Measurements from ENCODE around the gene DDR2.
"Not testable (repeated sequence)": the region's sequence is repeated elsewhere in the genome, so short reads cannot be mapped to it uniquely, and the experiment has no call there.

DDR2 gene

DNA sequence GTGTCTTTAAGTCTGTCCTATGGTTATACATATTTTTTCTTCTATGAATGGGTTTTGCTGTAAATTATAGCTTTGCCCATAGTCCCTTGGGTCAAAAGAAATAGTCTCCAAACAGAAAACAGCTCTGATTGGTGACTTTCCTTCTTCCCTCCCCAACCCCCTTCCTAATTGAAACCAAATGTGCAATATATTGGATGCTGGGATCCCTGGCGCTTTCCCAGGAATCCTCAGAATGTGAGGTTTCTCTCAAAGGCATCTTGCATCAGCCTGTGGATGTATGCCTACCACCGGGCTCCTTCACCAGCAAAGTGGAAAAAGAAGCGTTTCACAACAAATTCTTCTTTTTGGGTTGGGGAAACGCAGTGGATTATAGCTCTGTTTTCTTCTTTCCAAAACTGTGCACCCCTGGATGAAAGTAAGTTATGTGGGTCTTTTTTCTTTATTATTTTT, at the start of gene DDR2:
Gene DDR2, plus strand, starts transcription at position 248 of the 450 bp plus-strand sequence. CDS start 86,600 bp downstream, outside the sequence.
- DNase-seq, result peak; percentile 100

DNA sequence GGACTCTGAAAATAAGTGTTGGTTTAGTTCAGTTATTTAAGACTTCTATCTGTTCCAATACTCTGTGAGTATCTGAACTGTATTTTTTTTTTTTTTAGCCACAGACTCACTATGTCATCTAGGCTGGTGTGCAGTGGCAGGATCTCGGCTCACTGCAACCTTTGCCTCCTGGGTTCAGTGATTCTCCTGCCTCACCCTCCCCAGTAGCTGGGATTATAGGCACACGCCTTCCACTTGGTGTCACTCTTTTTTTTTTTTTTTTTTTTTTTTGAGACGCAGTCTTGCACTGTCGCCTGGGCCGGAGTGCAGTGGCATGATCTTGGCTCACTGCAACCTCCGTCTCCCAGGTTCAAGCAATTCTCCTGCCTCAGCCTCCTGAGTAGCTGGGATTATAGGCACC, 49.4 kb upstream of the DDR2 start:
- DNase-seq, result not testable (repeated sequence)

DNA sequence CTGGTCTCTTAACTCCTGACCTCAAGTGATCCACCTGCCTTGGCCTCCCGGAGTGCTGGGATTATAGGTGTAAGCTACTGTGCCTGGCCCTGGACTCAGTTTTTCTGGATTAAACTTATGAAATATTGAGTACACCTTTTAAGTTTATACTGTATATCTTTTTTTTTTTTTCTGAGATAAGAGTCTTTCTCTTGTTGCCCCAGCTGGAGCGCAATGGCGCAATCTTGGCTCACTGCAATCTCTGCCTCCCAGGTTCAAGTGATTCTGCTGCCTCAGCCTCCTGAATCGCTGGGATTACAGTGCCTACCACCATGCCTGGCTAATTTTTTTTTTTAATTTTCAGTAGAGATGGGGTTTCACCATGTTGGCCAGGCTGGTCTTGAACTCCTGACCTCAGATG, 47.2 kb upstream of the DDR2 start:
- not testable (repeated sequence) for DNase-seq

DNA sequence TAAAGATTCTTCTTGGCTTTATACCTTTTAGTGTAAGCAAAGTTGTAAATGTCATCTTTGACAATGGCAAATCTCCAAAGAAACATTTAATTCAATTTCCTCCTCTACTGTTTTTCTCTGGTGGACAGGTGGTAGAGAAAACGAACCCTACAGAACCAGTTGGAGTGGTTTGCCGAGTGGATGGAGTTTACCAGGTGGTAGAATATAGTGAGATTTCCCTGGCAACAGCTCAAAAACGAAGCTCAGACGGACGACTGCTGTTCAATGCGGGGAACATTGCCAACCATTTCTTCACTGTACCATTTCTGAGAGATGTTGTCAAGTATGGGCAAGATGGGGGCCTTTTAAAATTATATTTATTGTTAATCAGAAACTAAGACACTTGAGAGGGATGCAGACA, 44.9 kb upstream of the DDR2 start:
- DNase-seq, result no peak

DNA sequence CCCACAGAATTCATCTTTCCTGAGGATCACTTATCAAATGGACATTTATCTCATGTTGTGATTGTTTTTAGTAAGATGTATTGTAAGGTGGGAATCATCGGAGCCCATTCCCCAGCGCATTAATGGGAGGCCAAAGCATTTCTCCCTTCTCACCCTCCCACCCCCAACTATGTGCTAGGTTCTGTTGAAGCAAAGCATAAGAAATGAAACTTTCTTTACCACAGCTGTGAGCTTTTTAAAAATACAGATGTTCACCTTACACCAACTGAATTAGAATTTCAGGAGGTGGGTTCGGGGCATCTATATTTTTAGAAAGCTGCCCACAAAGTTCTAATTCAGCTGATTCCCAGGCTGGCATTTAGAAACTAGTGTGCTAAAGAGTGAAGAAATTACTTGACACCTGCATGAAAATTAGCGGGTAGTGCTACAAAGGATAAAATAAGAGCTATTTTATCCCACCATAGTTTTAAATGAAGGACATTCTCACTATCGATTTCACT, 44.5 kb upstream of the DDR2 start:
- no peak for DNase-seq

DNA sequence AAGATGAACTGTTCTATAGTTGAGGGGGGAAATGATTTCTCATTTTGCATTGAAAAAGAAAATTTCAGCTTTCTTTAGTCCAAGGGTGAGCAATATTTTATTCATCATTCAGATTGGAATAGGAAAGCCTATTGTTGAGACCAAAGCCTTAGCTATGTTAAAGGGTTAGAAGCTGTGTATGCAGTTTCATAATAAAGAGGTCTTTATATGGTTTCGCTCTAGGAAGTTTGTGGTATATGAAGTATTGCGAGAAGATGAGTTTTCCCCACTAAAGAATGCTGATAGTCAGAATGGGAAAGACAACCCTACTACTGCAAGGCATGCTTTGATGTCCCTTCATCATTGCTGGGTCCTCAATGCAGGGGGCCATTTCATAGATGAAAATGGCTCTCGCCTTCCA, 42.2 kb upstream of the DDR2 start:
- no peak for DNase-seq

DNA sequence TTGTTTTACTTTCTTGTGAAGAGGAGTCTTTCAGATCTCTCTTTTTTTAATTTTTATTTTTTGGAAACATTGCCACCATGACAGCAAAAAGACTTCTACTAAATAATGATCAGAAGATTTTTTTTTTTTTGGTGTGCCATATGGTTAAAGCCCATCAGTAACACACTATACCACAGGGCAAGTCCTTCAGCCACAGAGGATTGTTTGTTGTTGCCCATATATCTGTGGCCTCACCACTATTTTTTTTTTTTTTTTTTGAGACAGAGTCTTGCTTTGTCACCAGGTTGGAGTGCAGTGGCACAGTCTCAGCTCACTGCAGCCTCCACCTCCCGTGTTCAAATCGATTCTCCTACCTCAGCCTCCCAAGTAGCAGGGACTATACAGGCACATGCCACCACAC, 41.6 kb upstream of the DDR2 start:
- no peak for DNase-seq

DNA sequence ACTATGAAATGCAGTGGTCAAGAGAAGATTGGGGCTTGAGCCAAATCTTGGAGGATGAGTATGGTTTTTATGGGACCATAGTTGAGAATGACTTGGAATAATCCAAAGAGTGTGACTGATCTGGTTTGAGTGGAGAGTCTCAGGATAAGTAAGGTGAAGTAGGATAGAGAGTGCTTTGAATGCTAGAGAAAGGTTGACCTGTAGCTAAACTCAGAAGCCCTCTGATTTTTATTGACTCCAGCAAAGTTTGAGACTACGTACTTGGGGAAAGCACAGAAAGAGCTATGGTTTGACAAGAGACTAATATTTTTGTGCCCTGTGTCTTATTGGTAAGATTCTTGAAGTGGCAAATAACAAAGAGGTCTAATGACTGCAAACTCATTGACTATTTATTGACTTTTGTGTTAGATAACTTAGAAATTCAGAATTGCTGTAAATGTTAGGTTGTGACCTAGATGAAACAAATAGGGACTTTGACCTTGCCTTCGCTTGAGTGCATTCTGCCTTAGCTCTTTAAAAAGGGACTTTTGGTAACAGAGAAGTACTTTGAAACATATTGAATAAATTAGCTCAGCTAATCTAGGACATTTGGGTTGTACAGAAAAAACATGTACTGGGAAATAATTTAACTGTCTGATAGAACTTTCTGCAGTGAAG, 35.6 kb upstream of the DDR2 start:
- DNase-seq, result no peak

DNA sequence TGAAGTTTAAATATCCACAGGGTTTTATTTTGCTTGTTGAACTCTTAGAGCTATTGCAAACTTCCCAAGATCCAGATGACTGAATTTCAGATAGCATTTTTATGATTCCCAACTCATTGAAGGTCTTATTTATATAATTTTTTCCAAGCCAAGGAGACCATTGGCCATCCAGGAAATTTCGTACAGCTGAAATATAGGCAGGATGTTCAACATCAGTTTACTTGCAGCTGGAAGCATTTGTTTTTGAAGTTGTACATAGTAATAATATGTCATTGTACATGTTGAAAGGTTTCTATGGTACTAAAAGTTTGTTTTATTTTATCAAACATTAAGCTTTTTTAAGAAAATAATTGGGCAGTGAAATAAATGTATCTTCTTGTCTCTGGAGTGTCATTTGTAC, 32.8 kb upstream of the DDR2 start:
- DNase-seq, result no peak

DNA sequence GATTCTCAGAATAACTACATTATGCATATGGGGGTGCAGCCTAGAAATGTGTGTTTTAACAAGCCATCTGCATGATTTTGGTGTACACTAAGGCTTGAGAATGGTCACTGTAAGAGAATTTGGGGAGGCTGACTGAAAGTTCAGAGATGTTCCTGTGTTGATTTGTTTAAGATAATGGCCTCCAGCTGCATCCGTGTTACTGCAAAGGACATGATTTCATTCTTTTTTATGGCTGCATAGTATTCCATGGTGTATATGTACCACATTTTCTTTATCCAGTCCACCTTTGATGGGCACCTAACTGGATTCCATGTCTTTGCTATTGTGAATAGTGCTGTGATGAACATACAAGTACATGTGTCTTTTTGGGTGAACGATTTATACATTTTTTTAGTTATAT, 29.1 kb upstream of the DDR2 start:
- DNase-seq, result not testable (repeated sequence)

DNA sequence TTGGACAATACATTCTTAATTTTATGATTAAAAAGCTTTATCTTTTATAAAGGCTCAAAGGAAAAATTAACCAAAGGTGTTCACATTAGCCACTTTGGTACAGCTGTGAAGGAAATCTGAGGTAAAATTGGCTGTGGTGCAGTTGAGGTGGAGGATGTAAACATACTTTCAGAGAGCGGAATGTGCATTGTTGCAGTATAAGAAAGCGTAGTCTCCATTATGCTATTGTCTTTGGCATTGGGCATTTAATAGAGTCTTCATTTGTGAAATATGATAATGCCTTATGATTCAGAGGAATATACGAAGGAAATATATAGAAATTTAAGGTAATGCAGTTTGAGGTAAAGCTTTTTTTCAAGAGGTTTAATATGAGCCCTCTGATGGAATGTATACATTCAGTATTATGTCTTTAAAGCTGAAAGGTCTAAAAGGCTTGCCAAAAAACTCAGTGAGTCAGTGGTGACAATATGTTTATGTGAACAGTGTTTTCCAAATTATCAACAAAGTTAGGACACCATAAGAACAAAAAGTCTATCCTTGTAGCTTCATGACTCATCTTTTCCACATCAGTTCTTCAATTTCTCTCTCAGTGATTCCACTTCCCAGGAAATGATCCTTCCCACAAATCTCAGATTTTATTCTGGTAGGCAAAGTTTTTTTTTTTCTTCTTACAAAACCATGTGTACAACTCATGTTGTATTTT, 26.9 kb upstream of the DDR2 start:
- DNase-seq, result peak; percentile 93

DNA sequence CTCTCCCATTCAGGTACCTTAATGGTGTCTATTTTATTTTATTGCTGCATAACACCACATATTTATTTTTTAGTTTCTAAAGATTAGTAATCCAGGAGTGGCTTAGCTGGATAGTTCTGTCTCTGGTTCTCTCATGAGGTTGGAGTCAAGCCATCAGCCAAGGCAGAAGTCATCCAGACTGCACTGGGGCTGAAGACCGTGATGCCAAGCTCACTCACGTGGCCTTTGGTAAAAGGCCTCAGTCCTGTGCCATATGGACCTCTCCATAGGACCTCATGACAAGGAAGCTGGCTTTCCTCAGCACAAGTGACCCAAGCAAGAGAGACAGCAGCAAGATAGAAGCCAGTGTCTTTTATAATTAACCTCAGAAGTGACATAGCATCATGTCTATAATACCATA, 23.0 kb upstream of the DDR2 start:
- DNase-seq, result no peak

DNA sequence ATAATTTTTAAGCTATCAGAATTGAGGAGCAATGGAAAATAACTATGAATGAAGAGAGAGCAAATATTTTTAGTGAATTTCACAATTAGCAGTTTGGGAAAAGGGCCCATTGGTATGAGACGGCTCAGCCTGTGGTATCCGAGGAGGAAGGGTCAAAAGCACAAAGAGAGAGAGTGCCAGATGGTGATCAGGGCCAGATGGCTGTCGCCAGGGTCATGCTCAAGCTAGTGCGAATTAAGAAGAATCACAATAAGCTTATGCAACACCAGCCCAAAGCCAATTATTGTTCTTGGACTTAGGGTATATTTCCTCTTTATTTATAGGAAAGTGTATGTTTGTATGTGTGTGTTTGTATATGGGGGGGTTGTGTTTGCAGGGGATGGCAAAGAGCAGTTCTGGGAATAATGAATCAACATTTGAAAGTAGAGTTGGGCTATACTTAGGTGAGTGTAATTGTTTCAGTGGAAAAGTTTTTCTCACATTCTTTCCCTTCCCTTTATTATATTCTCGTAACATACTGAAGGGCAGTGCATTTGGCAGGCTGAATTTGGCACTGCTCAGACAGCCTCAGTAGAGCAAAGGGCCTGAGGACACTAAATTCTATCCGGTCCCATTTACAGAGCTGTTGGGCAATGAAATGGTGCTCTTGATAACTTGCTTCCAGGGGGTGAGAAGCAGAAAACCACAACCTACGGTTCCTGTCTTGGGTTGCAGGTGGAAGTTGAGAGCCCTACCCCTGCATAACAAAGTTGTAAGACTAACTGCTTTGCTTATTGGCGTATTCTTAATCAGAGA, 19.5 kb upstream of the DDR2 start:
- DNase-seq, result peak; percentile 28

DNA sequence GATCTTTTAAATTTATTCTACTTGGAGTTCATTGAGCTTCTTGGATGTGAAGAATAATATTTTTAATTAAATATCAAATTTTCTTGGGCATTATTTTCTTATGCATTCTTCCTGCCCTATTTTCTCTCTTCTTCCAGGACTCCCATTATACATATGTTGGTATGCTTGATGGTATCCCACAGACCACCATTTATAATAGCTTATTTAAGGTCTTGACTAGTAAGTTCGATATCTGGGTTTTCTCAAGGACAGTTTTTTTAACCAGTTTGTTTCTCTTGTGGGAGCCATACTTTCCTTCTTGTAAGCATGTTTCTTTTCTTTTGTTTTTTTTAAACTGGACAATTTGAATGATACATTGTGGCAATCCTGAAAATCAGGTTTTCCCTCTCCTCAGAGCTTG, 15.4 kb upstream of the DDR2 start:
- DNase-seq, result no peak

DNA sequence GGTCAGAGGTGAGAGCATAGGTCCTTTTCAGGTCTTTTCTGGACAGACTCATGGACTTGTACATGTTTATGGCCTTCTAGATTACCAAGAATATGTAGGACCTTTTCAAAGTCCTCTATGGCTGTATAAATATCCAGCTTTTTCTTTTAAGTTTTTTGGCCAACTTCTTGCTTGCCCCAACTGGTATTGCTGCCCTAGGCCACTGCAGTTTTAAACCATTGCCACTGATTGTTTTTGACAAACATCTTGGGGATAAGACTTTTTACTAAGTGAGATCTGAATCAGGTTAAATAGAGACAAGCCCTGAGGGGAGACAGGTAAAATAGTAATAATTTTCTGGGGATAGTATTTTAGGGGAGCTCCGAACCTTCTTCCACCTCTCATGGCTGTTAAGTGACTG, 14.8 kb upstream of the DDR2 start:
- no peak for DNase-seq

DNA sequence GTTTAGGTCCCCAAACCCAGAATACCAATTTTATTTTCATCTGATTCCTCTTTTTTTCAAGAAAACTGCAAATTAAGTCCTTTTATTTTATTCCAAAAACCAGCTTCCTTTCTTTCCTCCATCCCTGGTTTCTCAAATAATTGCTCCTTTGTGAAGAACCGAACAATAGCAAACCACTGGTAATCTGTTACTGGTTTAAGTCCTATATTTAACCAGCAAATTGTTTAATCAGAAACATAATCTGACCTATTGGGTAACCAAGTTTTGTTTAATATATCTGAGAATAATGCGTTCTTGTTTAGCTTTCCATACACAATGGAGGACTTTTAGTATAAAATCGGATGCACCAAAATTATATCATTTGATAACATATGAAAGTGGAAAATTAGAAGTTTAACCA, 13.2 kb upstream of the DDR2 start:
- DNase-seq, result no peak

DNA sequence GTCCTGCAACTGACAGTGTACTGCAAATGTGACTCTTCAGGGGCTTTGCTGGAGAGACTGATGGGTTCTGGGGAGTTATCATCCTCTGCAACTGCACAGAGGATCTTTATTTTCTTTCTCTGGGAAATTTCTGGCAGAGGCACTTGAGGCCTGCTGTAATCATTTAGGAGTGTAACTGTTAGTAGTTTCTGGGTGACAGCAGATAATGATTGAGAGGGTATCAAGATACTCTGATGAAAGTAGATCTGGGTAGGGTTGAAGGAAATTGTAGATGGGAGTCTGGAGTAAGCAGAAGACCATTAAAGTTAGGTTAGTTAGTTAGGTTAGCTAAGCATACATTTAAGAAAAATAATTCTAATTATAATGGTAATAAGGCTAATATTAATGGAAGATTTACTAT, 11.0 kb upstream of the DDR2 start:
- DNase-seq, result no peak

DNA sequence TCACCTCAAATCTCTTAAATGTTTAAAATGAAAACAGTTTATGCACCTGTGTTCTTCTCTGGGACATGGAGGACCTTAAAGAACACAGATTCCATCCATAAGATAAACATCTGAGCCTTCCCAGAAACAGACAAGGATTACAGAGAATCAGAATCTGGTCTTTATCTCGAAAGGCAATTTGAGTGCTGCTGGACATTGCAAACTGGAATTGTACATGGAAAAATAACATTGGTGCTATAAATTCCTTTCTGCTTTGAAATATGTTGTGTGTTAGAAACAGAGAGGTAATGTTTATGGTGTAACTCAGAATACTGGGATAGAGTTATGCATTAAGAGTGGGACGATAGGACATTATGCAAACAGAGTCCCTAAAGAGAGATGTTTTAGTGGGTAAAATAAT, 6.6 kb upstream of the DDR2 start:
- DNase-seq, result no peak

DNA sequence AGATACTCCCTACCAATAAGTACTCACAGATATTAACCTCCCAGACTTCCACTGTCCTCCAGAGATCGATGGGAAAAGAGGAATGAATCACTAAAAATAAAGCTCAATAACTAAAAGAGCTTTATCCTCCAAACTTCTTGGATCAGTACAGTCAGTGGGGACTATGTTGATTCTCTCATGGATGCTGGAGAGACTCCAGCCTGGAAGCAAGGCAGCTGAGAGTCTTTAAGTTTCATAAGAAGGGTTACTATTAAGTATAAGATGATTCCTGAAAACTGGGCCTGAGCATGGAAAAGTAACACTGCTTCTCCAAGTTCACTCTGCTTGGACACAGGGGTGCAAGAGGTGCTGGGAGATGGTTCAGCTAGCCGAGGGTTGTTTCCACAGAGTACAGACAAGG, 6.2 kb upstream of the DDR2 start:
- DNase-seq, result peak; percentile 57

DNA sequence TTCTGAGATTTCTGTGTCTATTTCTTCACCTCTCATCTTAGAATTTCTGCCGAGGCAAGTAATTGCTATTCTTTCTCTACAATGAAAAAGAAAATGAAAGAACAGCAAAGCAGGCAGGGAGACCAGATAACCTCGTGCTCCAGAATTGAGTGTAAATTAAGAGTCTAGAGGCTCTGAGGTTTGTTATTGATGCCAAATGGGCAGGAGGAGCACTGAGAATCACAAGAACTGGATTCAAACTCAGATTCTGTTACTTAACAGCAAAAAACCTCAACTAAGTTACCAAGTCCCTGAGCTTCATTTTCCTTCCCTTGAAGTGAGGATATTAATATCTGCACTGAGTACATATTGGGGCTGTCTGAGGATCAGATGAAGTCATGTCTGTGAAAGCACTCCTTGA, 5.5 kb upstream of the DDR2 start:
- no peak for DNase-seq

DNA sequence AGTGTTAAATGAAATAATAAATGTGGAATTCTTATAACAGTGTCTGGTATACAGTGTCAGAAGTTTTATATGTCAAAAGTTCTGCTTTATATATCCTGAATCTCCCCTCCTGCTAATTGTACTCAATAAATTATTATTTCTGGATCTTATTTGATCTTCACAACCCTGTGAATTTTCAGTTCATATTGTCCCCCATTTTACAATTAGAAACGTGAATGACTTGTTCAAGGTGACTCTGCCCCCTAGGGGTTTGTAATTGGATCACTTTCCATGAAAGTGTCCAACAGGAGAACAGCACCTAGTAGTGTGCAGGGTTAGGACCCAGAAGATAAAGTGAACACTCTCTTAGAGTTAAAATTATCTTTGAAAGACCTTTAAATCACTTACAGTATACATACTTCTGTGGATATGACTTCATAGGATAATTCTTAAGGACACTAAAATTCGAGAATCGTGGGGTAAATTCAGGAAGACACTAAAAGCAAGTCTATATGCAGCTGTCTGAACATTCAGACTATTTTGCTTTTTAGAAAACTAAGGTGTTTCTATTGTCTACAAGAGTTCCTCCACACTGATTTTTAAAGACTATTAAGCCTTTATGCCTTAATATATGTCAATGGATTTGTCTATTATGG, 4.5 kb upstream of the DDR2 start:
- DNase-seq, result peak; percentile 50

DNA sequence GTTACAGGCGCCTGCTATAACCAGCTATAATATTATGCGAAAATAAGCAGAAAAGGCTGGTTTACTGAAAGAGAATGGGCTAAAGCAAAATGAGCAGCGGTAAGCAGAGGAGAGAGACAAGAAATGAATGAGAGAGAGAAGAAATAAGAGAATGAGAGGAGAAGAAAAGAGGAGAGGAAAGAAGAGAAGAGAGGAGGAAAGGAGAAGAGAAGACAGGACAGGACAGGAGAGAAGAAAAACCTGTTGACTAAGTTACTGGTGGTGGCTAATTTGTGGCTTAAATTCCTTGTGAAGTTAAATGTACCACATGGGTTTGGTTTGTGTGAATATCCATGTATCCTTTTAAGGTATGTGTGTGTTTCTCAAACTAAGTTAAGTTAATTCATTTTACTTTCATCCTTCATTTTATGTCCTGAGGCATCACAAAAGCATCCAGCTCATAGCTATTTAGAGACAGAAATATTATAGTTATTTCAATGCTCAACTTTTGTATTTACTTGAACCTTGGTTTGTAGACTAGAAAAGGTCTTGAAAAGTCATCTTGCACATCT, 3.1 kb upstream of the DDR2 start:
- DNase-seq, result peak; percentile 74

DNA sequence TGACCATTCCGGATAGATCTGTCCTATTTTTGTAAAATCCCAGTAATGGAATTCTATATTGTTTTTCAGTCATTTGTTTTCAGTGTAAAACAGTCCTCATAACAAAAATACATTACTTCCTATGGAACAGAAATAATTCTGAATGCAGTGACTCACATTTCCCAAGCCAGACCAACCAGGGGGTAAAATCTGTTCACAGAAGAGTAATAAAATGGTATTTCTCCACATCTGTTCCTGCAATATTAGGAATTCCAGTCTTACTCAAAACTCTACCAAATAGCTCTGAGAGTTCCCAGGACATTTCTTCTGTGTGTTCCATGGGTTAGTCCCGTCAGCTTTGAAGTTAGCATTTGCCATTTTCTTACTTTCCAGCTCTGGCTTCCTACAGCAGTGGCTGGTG, 2.6 kb upstream of the DDR2 start:
- DNase-seq, result peak; percentile 94
